SK-N-SH (cell line): ENCODE measurements around the gene CACNA2D1. TPM values are rescaled to one million over a fixed set of nuclear protein-coding genes. Genes with fewer than 3 reads are reported as not detected.

Source experiments
- CTCF ChIA-PET: fragments of 300-600, 350-600 bp; formaldehyde crosslinking; extraction: SDS; loops from one replicate; lab custom pipeline; 2021; lab: Yijun Ruan, JAX
- POLR2A ChIA-PET: fragments of 350-600 bp; sonication (Branson Sonifier 250); formaldehyde crosslinking; extraction: SDS; loops from one replicate; lab custom pipeline; 2020; ENCODE audit warnings: antibody characterized with exemption, inconsistent platforms; lab: Yijun Ruan, JAX
- DNase-seq: peaks from one replicate; pipeline ENCODE4 v3.0.0; 2012
- H2AFZ ChIP-seq: fragments of 200-600 bp; sonication (generic); 2 replicates; pipeline ENCODE4 v1.8.1; 2016; ENCODE audit warnings: antibody characterized with exemption, mild to moderate bottlenecking, low read depth
- H3F3A ChIP-seq: fragments of 200-600 bp; sonication (generic); replicated peaks from 2 replicates; pipeline ENCODE3; 2016; ENCODE audit warnings: antibody characterized with exemption, mild to moderate bottlenecking; ENCODE audit not compliant: insufficient read depth
- H3K27ac ChIP-seq, 2 experiments: fragments of 200-500 bp in 1 of 2; fragments of 200-600 bp in 1 of 2; sonication (Bioruptor generic) in 1 of 2; sonication (generic), shearing (Covaris generic) in 1 of 2; 2 replicates each; pipeline versions ENCODE4 v1.5.1 to v1.6.1; 2014 to 2016; ENCODE audit warnings: low read depth in 2 of 2, inconsistent platforms in 1 of 2, low read length in 1 of 2, mild to moderate bottlenecking in 1 of 2, mixed read lengths in 1 of 2
- H3K27me3 ChIP-seq: fragments of 200-600 bp; sonication (generic), shearing (Covaris generic); 2 replicates; pipeline ENCODE4 v1.6.1; 2016; ENCODE audit warnings: mixed run types; ENCODE audit not compliant: insufficient read depth
- H3K36me3 ChIP-seq, 2 experiments: fragments of 200-500 bp in 1 of 2; fragments of 200-600 bp in 1 of 2; sonication (Bioruptor generic) in 1 of 2; sonication (generic) in 1 of 2; replicated peaks in 1 of 2; 2 replicates each; pipeline versions ENCODE3 to v1.5.1; 2014 to 2016; ENCODE audit warnings: low read length in 1 of 2, mild to moderate bottlenecking in 1 of 2; ENCODE audit not compliant: insufficient read depth in 2 of 2, control insufficient read depth in 1 of 2
- H3K4me1 ChIP-seq, 2 experiments: fragments of 200-500 bp in 1 of 2; fragments of 200-600 bp in 1 of 2; sonication (Bioruptor generic) in 1 of 2; sonication (generic), shearing (Covaris generic) in 1 of 2; 2 replicates each; pipeline versions ENCODE4 v1.5.1 to v1.6.1; 2014 to 2016; ENCODE audit warnings: low read depth in 1 of 2, low read length in 1 of 2, mixed run types in 1 of 2; ENCODE audit not compliant: insufficient read depth in 2 of 2, control insufficient read depth in 1 of 2
- H3K4me2 ChIP-seq: fragments of 200-600 bp; sonication (generic), shearing (Covaris generic); 2 replicates; pipeline ENCODE4 v1.6.1; 2017; ENCODE audit warnings: mixed run types
- H3K4me3 ChIP-seq, 2 experiments: fragments of 200-500 bp in 1 of 2; fragments of 200-600 bp in 1 of 2; sonication (Bioruptor generic) in 1 of 2; sonication (generic), shearing (Covaris generic) in 1 of 2; 2 replicates each; pipeline versions ENCODE4 v1.5.1 to v1.8.1; 2014 to 2016; ENCODE audit warnings: low read depth in 2 of 2, inconsistent platforms in 1 of 2, low read length in 1 of 2, mild to moderate bottlenecking in 1 of 2, mixed read lengths in 1 of 2, moderate library complexity in 1 of 2
- H3K79me2 ChIP-seq: fragments of 200-600 bp; sonication (generic); 2 replicates; pipeline ENCODE4 v1.8.1; 2017; ENCODE audit warnings: mild to moderate bottlenecking; ENCODE audit not compliant: insufficient read depth
- H3K9ac ChIP-seq: fragments of 200-600 bp; sonication (generic); 2 replicates; pipeline ENCODE4 v1.6.1; 2017; ENCODE audit warnings: mixed run types
- H3K9me2 ChIP-seq: fragments of 200-600 bp; sonication (generic); 2 replicates; pipeline ENCODE4 v1.6.1; 2017; ENCODE audit warnings: mixed run types
- H3K9me3 ChIP-seq: fragments of 200-600 bp; sonication (generic); 2 replicates; pipeline ENCODE4 v1.6.1; 2017; ENCODE audit warnings: mixed run types, mild to moderate bottlenecking, moderate library complexity
- H4K20me1 ChIP-seq: fragments of 200-600 bp; sonication (generic); 2 replicates; pipeline ENCODE4 v1.6.1; 2017; ENCODE audit warnings: mild to moderate bottlenecking, mixed run types; ENCODE audit not compliant: insufficient read depth
- CTCF ChIP-seq: fragments of 200-600 bp; sonication (generic); IDR thresholded peaks from 2 replicates; pipeline ENCODE4 v1.6.1; 2017; ENCODE audit warnings: antibody characterized with exemption, mild to moderate bottlenecking, moderate library complexity
- ELF1 ChIP-seq: IDR thresholded peaks from 2 replicates; pipeline ENCODE4 v1.4.0; 2012
- EP300 ChIP-seq, 2 experiments: IDR thresholded peaks; 2 replicates each; pipeline versions ENCODE4 v1.4.0 to v1.6.1; 2012; ENCODE audit warnings: borderline replicate concordance in 1 of 2, low read depth in 1 of 2, low read length in 1 of 2
- EZH2phosphoT487 ChIP-seq: fragments of 200-600 bp; sonication (generic); IDR thresholded peaks from 2 replicates; pipeline ENCODE4 v1.6.1; 2017; ENCODE audit warnings: low read depth, mixed run types, mild to moderate bottlenecking, antibody characterized with exemption, moderate library complexity, borderline replicate concordance
- FOXJ3 ChIP-seq: sonication (generic); formaldehyde crosslinking; IDR thresholded peaks from 2 replicates; pipeline ENCODE4 v1.5.1; 2020; ENCODE audit warnings: mild to moderate bottlenecking, missing genetic modification reagents
- FOXM1 ChIP-seq: IDR thresholded peaks from 2 replicates; pipeline ENCODE4 v1.4.0; 2012; ENCODE audit warnings: low read depth, mild to moderate bottlenecking
- GABPA ChIP-seq: IDR thresholded peaks from 2 replicates; pipeline ENCODE4 v1.4.0; 2012; ENCODE audit warnings: low read depth, mild to moderate bottlenecking
- IRF3 ChIP-seq: fragments of 150-350 bp; IDR thresholded peaks from 2 replicates; pipeline ENCODE4 v1.6.1; 2016; ENCODE audit warnings: mild to moderate bottlenecking, low read depth, low read length
- JUND ChIP-seq: IDR thresholded peaks from 2 replicates; pipeline ENCODE4 v1.4.0; 2012
- RAD21 ChIP-seq: IDR thresholded peaks from 2 replicates; pipeline ENCODE4 v1.6.1; 2012; ENCODE audit warnings: mild to moderate bottlenecking, low read length
- RFX5 ChIP-seq: IDR thresholded peaks from 2 replicates; pipeline ENCODE4 v1.6.1; 2012; ENCODE audit warnings: mild to moderate bottlenecking, improper control_type of control experiment, low read length
- SIN3A ChIP-seq: IDR thresholded peaks from 2 replicates; pipeline ENCODE4 v1.6.1; 2012; ENCODE audit warnings: low read depth, mild to moderate bottlenecking, low read length, moderate library complexity, borderline replicate concordance
- TCF12 ChIP-seq: IDR thresholded peaks from 2 replicates; pipeline ENCODE4 v1.4.0; 2012
- TEAD4 ChIP-seq: IDR thresholded peaks from 2 replicates; pipeline ENCODE4 v1.4.0; 2012; ENCODE audit warnings: mild to moderate bottlenecking, borderline replicate concordance; ENCODE audit not compliant: insufficient read depth
- USF2 ChIP-seq: fragments of 150-350 bp; IDR thresholded peaks from 2 replicates; pipeline ENCODE4 v1.6.1; 2017; ENCODE audit warnings: antibody characterized with exemption, low read length, low read depth, borderline replicate concordance
- YY1 ChIP-seq: IDR thresholded peaks from 2 replicates; pipeline ENCODE4 v1.4.0; 2012; ENCODE audit warnings: low read depth, mild to moderate bottlenecking
- ZBTB33 ChIP-seq: IDR thresholded peaks from 2 replicates; pipeline ENCODE4 v1.4.0; 2012; ENCODE audit warnings: low read depth, borderline replicate concordance
- WGBS: methylation state at CpG from one replicate; pipeline ENCODE4 v1.1.6; 2017; ENCODE audit warnings: low lambda C conversion rate; 5-methylcytosine and 5-hydroxymethylcytosine counted together
- polyA plus RNA-seq, 3 experiments: library from polyadenylated mRNA; depleted of rRNA; stranded (reverse); fragments of >200 nt; gene quantifications; 2 replicates each; pipeline ENCODE4 v1.2.3, GENCODE V29; 2012

CACNA2D1 gene
- polyA plus RNA-seq, 1 of the 3 experiments (the other 2 are of a cell fraction): 3.4 TPM

GRCh38 chr7:82183634-82184033 lies 259.9 kb downstream of the CACNA2D1 start (continued):
- TF ChIP-seq USF2: no peak
- no peak for TF ChIP-seq ZBTB33
- TF ChIP-seq JUND: no peak
- TF ChIP-seq YY1: no peak

- WGBS: 89% methylated on average over 1 of the region's 1 CpG
- Histone ChIP-seq H3K4me1 (no peaks in the 10 kb centered on the region; a peak in 2 of 4 replicates), H3K9me2 (no peaks in the 10 kb centered on the region), H3F3A (no peaks in the 10 kb centered on the region), H3K4me3 (no peak overlapping the region), H3K27ac (no peak overlapping the region), H3K27me3 (no peaks in the 10 kb centered on the region), H3K79me2 (no peaks in the 10 kb centered on the region), H3K4me2 (no peak overlapping the region), H3K9me3 (no peaks in the 10 kb centered on the region), H4K20me1 (no peaks in the 10 kb centered on the region), H2AFZ (no peak overlapping the region), H3K36me3 (no peaks in the 10 kb centered on the region), H3K9ac (no peak overlapping the region)
- CTCF ChIA-PET: no interaction called here
- TF ChIP-seq FOXM1 (no peak), GABPA (no peak), FOXJ3 (CRISPR knock-in tag) (no peak), TCF12 (no peak), IRF3 (no peak), EZH2phosphoT487 (no peak), ELF1 (no peak), EP300 (IDR thresholded peaks at IDR 0.05; ENCODE audit: borderline replicate concordance in 1 of 2, low read depth in 1 of 2, low read length in 1 of 2) (no peak), RFX5 (no peak)
- POLR2A ChIA-PET: no interaction called here
- no peak for DNase-seq
These were observed 264.3 kb downstream of the CACNA2D1 start for GRCh38 chr7:82179311-82179710.

- Histone ChIP-seq H3K36me3 (no peaks in the 10 kb centered on the region), H3K27ac (no peak overlapping the region), H3K79me2 (no peaks in the 10 kb centered on the region), H3K9ac (no peak overlapping the region), H3K9me3 (no peaks in the 10 kb centered on the region), H3K4me2 (no peak overlapping the region), H3K4me1 (no peaks in the 10 kb centered on the region; a peak in 2 of 4 replicates), H3K27me3 (no peaks in the 10 kb centered on the region), H2AFZ (no peak overlapping the region), H4K20me1 (no peaks in the 10 kb centered on the region), H3K9me2 (no peaks in the 10 kb centered on the region), H3K4me3 (no peak overlapping the region), H3F3A (no peaks in the 10 kb centered on the region)
- no peak for DNase-seq
- CTCF ChIA-PET: interaction anchor here (0.8 to 2.3 kb wide), 6 partner anchors 9 to 306 kb away, joined by 3 to 8 read pairs (median 3); no protein-coding TSS in a partner anchor
- POLR2A ChIA-PET: no interaction called here
- whole genome bisulfite sequencing: 95% methylated on average over 2 of the region's 2 CpGs
- no peak for TF ChIP-seq ZBTB33
- no peak for TF ChIP-seq EP300 (IDR thresholded peaks at IDR 0.05; ENCODE audit: borderline replicate concordance in 1 of 2, low read depth in 1 of 2, low read length in 1 of 2)
- TF ChIP-seq FOXJ3 (CRISPR knock-in tag): no peak
- no peak for TF ChIP-seq IRF3
- TF ChIP-seq TEAD4: no peak
- TF ChIP-seq CTCF: no peak
- no peak for TF ChIP-seq RAD21
- TF ChIP-seq SIN3A: no peak
These were observed 268.3 kb downstream of the CACNA2D1 start for GRCh38 chr7:82175319-82175718.
